Panc1 (cell line): ENCODE data around the gene FARS2.

Source experiments
- TF ChIP-seq, protein P1 (sequence below), 2 experiments: IDR thresholded peaks; 2 replicates each; pipeline ENCODE4 v1.6.1; 2011 to 2012; ENCODE audit warnings: low read depth in 2 of 2, control low read depth in 1 of 2, low read length in 1 of 2, mild to moderate bottlenecking in 1 of 2, moderate library complexity in 1 of 2; ENCODE audit not compliant: insufficient read depth in 1 of 2
- TF ChIP-seq, protein P2 (sequence below): fragments of 450-650 bp; IDR thresholded peaks from 2 replicates; pipeline ENCODE4 v1.5.1; 2017; ENCODE audit warnings: mild to moderate bottlenecking

DNA sequence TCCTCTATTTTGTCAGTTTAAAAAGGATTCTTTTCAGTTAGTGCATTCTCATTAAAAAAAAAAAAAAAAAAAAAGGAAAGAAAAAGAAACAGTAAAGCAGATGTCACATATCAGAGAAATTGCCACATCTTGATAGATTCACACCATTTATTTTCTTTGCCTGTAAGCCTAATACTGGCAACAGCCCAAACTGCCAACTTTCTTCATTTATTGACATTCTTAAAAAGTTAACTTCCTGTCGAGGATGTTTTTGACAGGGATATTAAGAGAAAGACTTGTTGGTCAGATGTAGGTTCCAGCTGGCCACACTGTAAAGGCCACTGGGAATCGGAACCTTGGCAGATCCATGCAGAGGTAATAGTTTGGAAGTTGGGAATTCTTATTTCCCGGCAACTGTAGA is 412.8 kb downstream of the FARS2 start:
- TF ChIP-seq, protein P1, sequence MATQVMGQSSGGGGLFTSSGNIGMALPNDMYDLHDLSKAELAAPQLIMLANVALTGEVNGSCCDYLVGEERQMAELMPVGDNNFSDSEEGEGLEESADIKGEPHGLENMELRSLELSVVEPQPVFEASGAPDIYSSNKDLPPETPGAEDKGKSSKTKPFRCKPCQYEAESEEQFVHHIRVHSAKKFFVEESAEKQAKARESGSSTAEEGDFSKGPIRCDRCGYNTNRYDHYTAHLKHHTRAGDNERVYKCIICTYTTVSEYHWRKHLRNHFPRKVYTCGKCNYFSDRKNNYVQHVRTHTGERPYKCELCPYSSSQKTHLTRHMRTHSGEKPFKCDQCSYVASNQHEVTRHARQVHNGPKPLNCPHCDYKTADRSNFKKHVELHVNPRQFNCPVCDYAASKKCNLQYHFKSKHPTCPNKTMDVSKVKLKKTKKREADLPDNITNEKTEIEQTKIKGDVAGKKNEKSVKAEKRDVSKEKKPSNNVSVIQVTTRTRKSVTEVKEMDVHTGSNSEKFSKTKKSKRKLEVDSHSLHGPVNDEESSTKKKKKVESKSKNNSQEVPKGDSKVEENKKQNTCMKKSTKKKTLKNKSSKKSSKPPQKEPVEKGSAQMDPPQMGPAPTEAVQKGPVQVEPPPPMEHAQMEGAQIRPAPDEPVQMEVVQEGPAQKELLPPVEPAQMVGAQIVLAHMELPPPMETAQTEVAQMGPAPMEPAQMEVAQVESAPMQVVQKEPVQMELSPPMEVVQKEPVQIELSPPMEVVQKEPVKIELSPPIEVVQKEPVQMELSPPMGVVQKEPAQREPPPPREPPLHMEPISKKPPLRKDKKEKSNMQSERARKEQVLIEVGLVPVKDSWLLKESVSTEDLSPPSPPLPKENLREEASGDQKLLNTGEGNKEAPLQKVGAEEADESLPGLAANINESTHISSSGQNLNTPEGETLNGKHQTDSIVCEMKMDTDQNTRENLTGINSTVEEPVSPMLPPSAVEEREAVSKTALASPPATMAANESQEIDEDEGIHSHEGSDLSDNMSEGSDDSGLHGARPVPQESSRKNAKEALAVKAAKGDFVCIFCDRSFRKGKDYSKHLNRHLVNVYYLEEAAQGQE (IDR thresholded peaks at IDR 0.05; ENCODE audit: insufficient read depth in 1 of 2, low read depth in 2 of 2, low read length in 1 of 2) = no peak
- TF ChIP-seq, protein P2, sequence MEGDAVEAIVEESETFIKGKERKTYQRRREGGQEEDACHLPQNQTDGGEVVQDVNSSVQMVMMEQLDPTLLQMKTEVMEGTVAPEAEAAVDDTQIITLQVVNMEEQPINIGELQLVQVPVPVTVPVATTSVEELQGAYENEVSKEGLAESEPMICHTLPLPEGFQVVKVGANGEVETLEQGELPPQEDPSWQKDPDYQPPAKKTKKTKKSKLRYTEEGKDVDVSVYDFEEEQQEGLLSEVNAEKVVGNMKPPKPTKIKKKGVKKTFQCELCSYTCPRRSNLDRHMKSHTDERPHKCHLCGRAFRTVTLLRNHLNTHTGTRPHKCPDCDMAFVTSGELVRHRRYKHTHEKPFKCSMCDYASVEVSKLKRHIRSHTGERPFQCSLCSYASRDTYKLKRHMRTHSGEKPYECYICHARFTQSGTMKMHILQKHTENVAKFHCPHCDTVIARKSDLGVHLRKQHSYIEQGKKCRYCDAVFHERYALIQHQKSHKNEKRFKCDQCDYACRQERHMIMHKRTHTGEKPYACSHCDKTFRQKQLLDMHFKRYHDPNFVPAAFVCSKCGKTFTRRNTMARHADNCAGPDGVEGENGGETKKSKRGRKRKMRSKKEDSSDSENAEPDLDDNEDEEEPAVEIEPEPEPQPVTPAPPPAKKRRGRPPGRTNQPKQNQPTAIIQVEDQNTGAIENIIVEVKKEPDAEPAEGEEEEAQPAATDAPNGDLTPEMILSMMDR = no peak
